Head of caudate nucleus (tissue), 42 donors: ENCODE data around the gene COX6A2.
"Not testable (repeated sequence)": the region's sequence is repeated elsewhere in the genome, so short reads cannot be mapped to it uniquely, and the experiment has no call there.

ENCODE experiments used
- DNase-seq, 42 donors: peaks; one replicate each; pipeline versions ENCODE4 v3.0.0 to v3.0.0-alpha.2; 2020 to 2021; ENCODE audit warnings: mixed read lengths in 7 of 42
- intact Hi-C: fragments of 100-400 bp; cut with DNase I; formaldehyde crosslinking; loops from one replicate; pipeline ENCODE4 v1.15.0; 2022

Gene COX6A2

GRCh38 chr16:31417916-31418315 is 10.2 kb downstream of the COX6A2 start:
- intact Hi-C loops, result no loop called here
- no peak for DNase-seq

GRCh38 chr16:31417036-31417435 is 11.1 kb downstream of the COX6A2 start:
- DNase-seq, intact Hi-C loops: not testable (repeated sequence)

GRCh38 chr16:31416371-31416770 is 11.8 kb downstream of the COX6A2 start:
- intact Hi-C loops, result no loop called here

GRCh38 chr16:31414706-31415105 is 13.5 kb downstream of the COX6A2 start:
- intact Hi-C loops, result no loop called here
- no peak for DNase-seq

More at GRCh38 chr16:31416371-31416770, 11.8 kb downstream of the COX6A2 start:
- DNase-seq, result no peak

GRCh38 chr16:31413943-31414342 is 14.2 kb downstream of the COX6A2 start:
- DNase-seq, result no peak
- intact Hi-C loops, result no loop called here

GRCh38 chr16:31413381-31413780 is 14.8 kb downstream of the COX6A2 start:
- intact Hi-C loops, result no loop called here
- DNase-seq, result no peak

GRCh38 chr16:31412750-31413149 is 15.4 kb downstream of the COX6A2 start:
- no peak for DNase-seq
- intact Hi-C loops, result no loop called here

GRCh38 chr16:31411024-31411844 is 16.9 kb downstream of the COX6A2 start:
- DNase-seq, result no peak
- intact Hi-C loops, result no loop called here

- no peak for DNase-seq
- intact Hi-C loops, result no loop called here
These were observed 18.1 kb downstream of the COX6A2 start for GRCh38 chr16:31410082-31410481.

GRCh38 chr16:31409433-31409832 is 18.7 kb downstream of the COX6A2 start:
- intact Hi-C loops, result no loop called here
- DNase-seq, result no peak

GRCh38 chr16:31407406-31407805 is 20.8 kb downstream of the COX6A2 start:
- intact Hi-C loops, result no loop called here
- DNase-seq, result no peak

GRCh38 chr16:31404353-31405064 is 23.7 kb downstream of the COX6A2 start:
- intact Hi-C loops, result no loop called here
- DNase-seq, result no peak

GRCh38 chr16:31403590-31404352 is 24.4 kb downstream of the COX6A2 start:
- peak in 11 of 42 donors; percentile 8 to 60 (median 26) for DNase-seq
- intact Hi-C loops, result no loop called here

GRCh38 chr16:31402687-31403086 is 25.5 kb downstream of the COX6A2 start:
- DNase-seq, result no peak
- intact Hi-C loops, result no loop called here

- DNase-seq, result no peak
- intact Hi-C loops, result no loop called here
These were observed 26.7 kb downstream of the COX6A2 start for GRCh38 chr16:31401436-31401835.

GRCh38 chr16:31400191-31400590 is 28.0 kb downstream of the COX6A2 start:
- no peak for DNase-seq
- intact Hi-C loops, result no loop called here

GRCh38 chr16:31397701-31398100 is 30.5 kb downstream of the COX6A2 start:
- intact Hi-C loops, result no loop called here
- DNase-seq, result no peak

GRCh38 chr16:31397096-31397660 is 31.0 kb downstream of the COX6A2 start:
- DNase-seq, result peak in 2 of 42 donors; percentile 29 to 39
- intact Hi-C loops, result no loop called here

- intact Hi-C loops, result no loop called here
- peak in 8 of 42 donors; percentile 8 to 48 (median 20) for DNase-seq
These were observed 32.5 kb downstream of the COX6A2 start for GRCh38 chr16:31395647-31396046.
